Measurements from ENCODE around the gene BACE2. TPM values are rescaled to one million over a fixed set of nuclear protein-coding genes. Genes with fewer than 3 reads are reported as not detected.

The BACE2 gene
- total RNA-seq, 1 experiment from 2014 or later = 23.2 TPM

DNA sequence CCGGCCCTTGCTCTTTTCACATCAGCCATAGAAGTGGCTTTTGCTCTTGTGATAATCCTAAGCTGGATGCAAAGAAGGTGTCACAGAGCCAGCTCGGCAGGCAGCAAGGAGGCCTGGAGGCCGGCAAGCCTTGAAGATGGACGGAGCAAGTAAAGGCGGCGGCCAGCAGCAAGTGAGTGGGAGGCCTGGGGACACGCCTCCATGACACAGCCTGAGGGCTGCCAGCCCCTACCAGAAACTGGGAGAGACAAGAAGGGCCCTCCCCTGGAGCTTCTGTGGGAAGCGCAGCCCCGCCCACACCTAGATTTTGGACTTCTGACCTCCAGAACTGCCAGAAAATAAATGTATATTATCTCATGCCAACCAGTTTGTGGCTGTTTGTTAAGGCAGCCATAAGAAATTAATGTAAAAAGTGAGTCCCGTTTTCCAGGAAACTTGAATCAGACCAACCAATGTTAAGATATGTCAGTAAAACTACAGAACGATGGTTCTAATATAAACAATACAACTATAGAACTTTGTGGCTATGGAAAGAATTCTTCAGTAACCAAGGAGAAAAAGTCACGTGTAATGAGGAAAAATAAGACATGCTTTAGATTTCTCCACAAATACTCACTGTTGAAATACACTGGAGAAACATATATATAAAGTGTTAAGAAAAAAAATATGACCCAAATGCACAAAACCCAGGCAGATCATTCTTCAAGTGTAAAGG lies 49.9 kb downstream of the BACE2 start:
- Histone ChIP-seq H3K36me3 (ENCODE audit: control insufficient read depth in 1 of 2, insufficient read depth in 2 of 2, low read length in 2 of 2) (no peaks in the 10 kb centered on the region), H3K9me2 (ENCODE audit: insufficient read depth) (no peaks in the 10 kb centered on the region), H3K4me1 (ENCODE audit: control insufficient read depth in 1 of 2, insufficient read depth in 2 of 2, low read length in 2 of 2) (no peaks in the 10 kb centered on the region), H3K4me3 (replicated peaks in 1 of 2; ENCODE audit: low read depth in 1 of 2, low read length in 2 of 2) (no peak overlapping the region), H3K79me2 (ENCODE audit: insufficient read depth, low read length) (no peaks in the 10 kb centered on the region), H2AFZ (ENCODE audit: low read depth, low read length, poor library complexity, severe bottlenecking) (no peak overlapping the region), H3K27ac (ENCODE audit: low read depth, low read length) (no peak overlapping the region), H3K4me2 (ENCODE audit: low read length) (no peak overlapping the region), H4K20me1 (ENCODE audit: insufficient read depth) (no peaks in the 10 kb centered on the region), H3K9ac (ENCODE audit: low read length) (no peak overlapping the region), H3K9me3 (ENCODE audit: control insufficient read depth in 1 of 2, insufficient read depth in 1 of 2, low read depth in 1 of 2, low read length in 2 of 2) (no peaks in the 10 kb centered on the region), H3K27me3 (ENCODE audit: insufficient read depth, low read length) (no peaks in the 10 kb centered on the region)
- no TSS peak for BruUV-seq (replicated peaks)
- TF ChIP-seq, protein P1, sequence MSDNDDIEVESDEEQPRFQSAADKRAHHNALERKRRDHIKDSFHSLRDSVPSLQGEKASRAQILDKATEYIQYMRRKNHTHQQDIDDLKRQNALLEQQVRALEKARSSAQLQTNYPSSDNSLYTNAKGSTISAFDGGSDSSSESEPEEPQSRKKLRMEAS (IDR thresholded peaks at IDR 0.05) = no peak
- TF ChIP-seq SIN3A (IDR thresholded peaks at IDR 0.05; ENCODE audit: low read depth) (no peak), TCF7L2 (IDR thresholded peaks at IDR 0.05; ENCODE audit: borderline replicate concordance, extremely low read depth, insufficient read depth, insufficient read length) (no peak), EGR1 (IDR thresholded peaks at IDR 0.05; ENCODE audit: low read depth) (no peak), YY1 (IDR thresholded peaks at IDR 0.05; ENCODE audit: extremely low read depth, insufficient replicate concordance, low read depth, low read length) (no peak), POLR2AphosphoS5 (IDR thresholded peaks at IDR 0.05; ENCODE audit: low read depth, low read length) (no peak), POLR2A (IDR thresholded peaks at IDR 0.05; ENCODE audit: borderline replicate concordance, extremely low read depth, insufficient read depth, insufficient read length) (no peak), SP1 (IDR thresholded peaks at IDR 0.05; ENCODE audit: low read depth) (no peak), EZH2phosphoT487 (IDR thresholded peaks at IDR 0.05; ENCODE audit: borderline replicate concordance) (no peak), RAD21 (IDR thresholded peaks at IDR 0.05; ENCODE audit: low read depth) (no peak)
- TF ChIP-seq, protein P2, sequence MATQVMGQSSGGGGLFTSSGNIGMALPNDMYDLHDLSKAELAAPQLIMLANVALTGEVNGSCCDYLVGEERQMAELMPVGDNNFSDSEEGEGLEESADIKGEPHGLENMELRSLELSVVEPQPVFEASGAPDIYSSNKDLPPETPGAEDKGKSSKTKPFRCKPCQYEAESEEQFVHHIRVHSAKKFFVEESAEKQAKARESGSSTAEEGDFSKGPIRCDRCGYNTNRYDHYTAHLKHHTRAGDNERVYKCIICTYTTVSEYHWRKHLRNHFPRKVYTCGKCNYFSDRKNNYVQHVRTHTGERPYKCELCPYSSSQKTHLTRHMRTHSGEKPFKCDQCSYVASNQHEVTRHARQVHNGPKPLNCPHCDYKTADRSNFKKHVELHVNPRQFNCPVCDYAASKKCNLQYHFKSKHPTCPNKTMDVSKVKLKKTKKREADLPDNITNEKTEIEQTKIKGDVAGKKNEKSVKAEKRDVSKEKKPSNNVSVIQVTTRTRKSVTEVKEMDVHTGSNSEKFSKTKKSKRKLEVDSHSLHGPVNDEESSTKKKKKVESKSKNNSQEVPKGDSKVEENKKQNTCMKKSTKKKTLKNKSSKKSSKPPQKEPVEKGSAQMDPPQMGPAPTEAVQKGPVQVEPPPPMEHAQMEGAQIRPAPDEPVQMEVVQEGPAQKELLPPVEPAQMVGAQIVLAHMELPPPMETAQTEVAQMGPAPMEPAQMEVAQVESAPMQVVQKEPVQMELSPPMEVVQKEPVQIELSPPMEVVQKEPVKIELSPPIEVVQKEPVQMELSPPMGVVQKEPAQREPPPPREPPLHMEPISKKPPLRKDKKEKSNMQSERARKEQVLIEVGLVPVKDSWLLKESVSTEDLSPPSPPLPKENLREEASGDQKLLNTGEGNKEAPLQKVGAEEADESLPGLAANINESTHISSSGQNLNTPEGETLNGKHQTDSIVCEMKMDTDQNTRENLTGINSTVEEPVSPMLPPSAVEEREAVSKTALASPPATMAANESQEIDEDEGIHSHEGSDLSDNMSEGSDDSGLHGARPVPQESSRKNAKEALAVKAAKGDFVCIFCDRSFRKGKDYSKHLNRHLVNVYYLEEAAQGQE (IDR thresholded peaks at IDR 0.05; ENCODE audit: low read depth) = no peak
- TF ChIP-seq, protein P3, sequence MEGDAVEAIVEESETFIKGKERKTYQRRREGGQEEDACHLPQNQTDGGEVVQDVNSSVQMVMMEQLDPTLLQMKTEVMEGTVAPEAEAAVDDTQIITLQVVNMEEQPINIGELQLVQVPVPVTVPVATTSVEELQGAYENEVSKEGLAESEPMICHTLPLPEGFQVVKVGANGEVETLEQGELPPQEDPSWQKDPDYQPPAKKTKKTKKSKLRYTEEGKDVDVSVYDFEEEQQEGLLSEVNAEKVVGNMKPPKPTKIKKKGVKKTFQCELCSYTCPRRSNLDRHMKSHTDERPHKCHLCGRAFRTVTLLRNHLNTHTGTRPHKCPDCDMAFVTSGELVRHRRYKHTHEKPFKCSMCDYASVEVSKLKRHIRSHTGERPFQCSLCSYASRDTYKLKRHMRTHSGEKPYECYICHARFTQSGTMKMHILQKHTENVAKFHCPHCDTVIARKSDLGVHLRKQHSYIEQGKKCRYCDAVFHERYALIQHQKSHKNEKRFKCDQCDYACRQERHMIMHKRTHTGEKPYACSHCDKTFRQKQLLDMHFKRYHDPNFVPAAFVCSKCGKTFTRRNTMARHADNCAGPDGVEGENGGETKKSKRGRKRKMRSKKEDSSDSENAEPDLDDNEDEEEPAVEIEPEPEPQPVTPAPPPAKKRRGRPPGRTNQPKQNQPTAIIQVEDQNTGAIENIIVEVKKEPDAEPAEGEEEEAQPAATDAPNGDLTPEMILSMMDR (IDR thresholded peaks at IDR 0.05 in 2 of 3, conservative IDR thresholded peaks at IDR 0.05 in 1 of 3; ENCODE audit: borderline replicate concordance in 1 of 3, insufficient read depth in 1 of 3, low read depth in 2 of 3, low read length in 2 of 3) = no peak
- ChIA-PET RAD21 (ENCODE audit: low non-redundant PET in 1 of 2, low total read pairs in 2 of 2, uncharacterized antibody in 2 of 2, unreplicated experiment in 2 of 2) (no interaction called here), CTCF (no interaction called here), POLR2A (no interaction called here)
- intact Hi-C loops (cut with micrococcal nuclease) = no loop called here
- ATAC-seq = no peak
- no peak for DNase-seq (ENCODE audit: low read depth, low spot score)

Measured in HCT116 (cell line).